ENCODE results near the gene GRSF1.
A peak's percentile ranks its signal among the peaks of the same experiment; 100 is the strongest.
"Not testable (repeated sequence)": the region's sequence is repeated elsewhere in the genome, so short reads cannot be mapped to it uniquely, and the experiment has no call there.

The GRSF1 gene

GRCh38 chr4:70839589-70840093 lies at the start of gene GRSF1:
GRSF1 (minus strand) TSS chr4:70839890; CDS start chr4:70839827, 63 bp downstream.
- peak; percentile 95 for DNase-seq

- DNase-seq, result no peak
Measured at GRCh38 chr4:70885174-70885573, 45.5 kb upstream of the GRSF1 start.

- no peak for DNase-seq
Measured at GRCh38 chr4:70880739-70881138, 41.0 kb upstream of the GRSF1 start.

GRCh38 chr4:70877556-70877955 lies 37.9 kb upstream of the GRSF1 start:
- no peak for DNase-seq

GRCh38 chr4:70874268-70875156 lies 34.8 kb upstream of the GRSF1 start:
- no peak for DNase-seq

- no peak for DNase-seq
Measured at GRCh38 chr4:70873216-70873615, 33.5 kb upstream of the GRSF1 start.

- DNase-seq, result no peak
Measured at GRCh38 chr4:70868778-70869177, 29.1 kb upstream of the GRSF1 start.

- DNase-seq, result no peak
Measured at GRCh38 chr4:70863099-70863790, 23.6 kb upstream of the GRSF1 start.

- no peak for DNase-seq
Measured at GRCh38 chr4:70859066-70859465, 19.4 kb upstream of the GRSF1 start.

GRCh38 chr4:70858454-70858853 lies 18.8 kb upstream of the GRSF1 start:
- DNase-seq, result no peak

- DNase-seq, result no peak
Measured at GRCh38 chr4:70855464-70855863, 15.8 kb upstream of the GRSF1 start.

- DNase-seq, result no peak
Measured at GRCh38 chr4:70849291-70849690, 9.6 kb upstream of the GRSF1 start.

GRCh38 chr4:70844180-70844579 lies 4.5 kb upstream of the GRSF1 start:
- no peak for DNase-seq

GRCh38 chr4:70842761-70843435 lies 3.2 kb upstream of the GRSF1 start:
- DNase-seq, result no peak

- no peak for DNase-seq
Measured at GRCh38 chr4:70841951-70842350, 2.3 kb upstream of the GRSF1 start.

GRCh38 chr4:70841211-70841610 lies 1.5 kb upstream of the GRSF1 start:
- DNase-seq, result no peak

- DNase-seq, result not testable (repeated sequence)
Measured at GRCh38 chr4:70840631-70841030, 941 bp upstream of the GRSF1 start.

- peak; percentile 69 for DNase-seq
Measured at GRCh38 chr4:70840137-70840536, 447 bp upstream of the GRSF1 start.

GRCh38 chr4:70838666-70839588 lies 763 bp downstream of the GRSF1 start:
- peak; percentile 68 for DNase-seq

- DNase-seq, result no peak
Measured at GRCh38 chr4:70838204-70838603, 1.5 kb downstream of the GRSF1 start.

- DNase-seq, result no peak
Measured at GRCh38 chr4:70836081-70836480, 3.6 kb downstream of the GRSF1 start.

- no peak for DNase-seq
Measured at GRCh38 chr4:70833675-70834074, 6.0 kb downstream of the GRSF1 start.

Measured in CD4-positive, alpha-beta T cell treated with Interleukin-21 for 1 hour (primary cell).